ENCODE measurements around the gene PFDN1. TPM values are rescaled to one million over a fixed set of nuclear protein-coding genes. Genes with fewer than 3 reads are reported as not detected.

Gene PFDN1
- total RNA-seq, 6 experiments from 2014 or later: 9.8 to 30.8 (median 14.7) TPM

- H3K27ac ChIP-seq: no peak overlapping the region
- no peaks in the 10 kb centered on the region for H3K4me1 ChIP-seq
- DNase-seq: no peak
- TF ChIP-seq CTCF (IDR thresholded peaks at IDR 0.05) (no peak), POLR2A (IDR thresholded peaks at IDR 0.05) (no peak)
- peaks cover 0 to 9% (median 0%) of the 10 kb centered on the region in 4 donors for H3K36me3 ChIP-seq
- no peaks in the 10 kb centered on the region for H3K27me3 ChIP-seq
- WGBS (ENCODE audit: insufficient coverage, low coverage, low lambda C conversion rate, missing lambda C conversion rate): 82% methylated on average over 3 of the region's 3 CpGs
- no peak overlapping the region for H3K4me3 ChIP-seq
- intact Hi-C loops (cut with DNase I): no loop called here
- ATAC-seq: no peak
- no peaks in the 10 kb centered on the region for H3K9me3 ChIP-seq
These were observed 18.9 kb downstream of the PFDN1 start for GRCh38 chr5:140284013-140284412.

- Histone ChIP-seq H3K36me3 (peaks cover 0 to 9% (median 0%) of the 10 kb centered on the region in 4 donors), H3K27me3 (no peaks in the 10 kb centered on the region), H3K9me3 (no peaks in the 10 kb centered on the region), H3K4me1 (no peaks in the 10 kb centered on the region), H3K27ac (no peak overlapping the region), H3K4me3 (no peak overlapping the region)
- 96% methylated on average over 2 of the region's 2 CpGs for WGBS (ENCODE audit: insufficient coverage, low coverage, low lambda C conversion rate, missing lambda C conversion rate)
- DNase-seq (no peak), ATAC-seq (no peak)
- TF ChIP-seq CTCF (IDR thresholded peaks at IDR 0.05) (no peak), POLR2A (IDR thresholded peaks at IDR 0.05) (no peak)
- intact Hi-C loops (cut with DNase I): no loop called here
These were observed 20.6 kb downstream of the PFDN1 start for GRCh38 chr5:140282266-140282665.

DNA sequence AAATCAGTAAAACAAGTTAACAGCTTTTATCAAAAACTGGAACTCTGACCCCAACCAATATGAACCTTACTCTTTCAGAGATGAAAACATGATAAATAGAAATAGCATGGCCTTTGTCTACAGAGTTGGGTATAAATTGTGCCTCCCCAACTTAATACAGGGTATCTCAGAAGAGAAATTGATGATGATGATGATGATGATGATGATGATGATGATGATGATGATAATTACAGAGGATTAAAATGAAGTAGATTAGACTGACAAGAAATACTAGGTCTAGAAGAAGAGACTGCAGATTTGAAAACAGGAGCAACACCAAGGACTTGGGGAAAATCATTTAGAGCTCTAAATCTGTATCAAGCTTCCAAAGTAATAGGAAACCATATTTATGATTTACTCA lies 27.1 kb downstream of the PFDN1 start:
- no peaks in the 10 kb centered on the region for H3K9me3 ChIP-seq
- DNase-seq (no peak), ATAC-seq (no peak)
- H3K36me3 ChIP-seq: peaks cover 0 to 4% (median 0%) of the 10 kb centered on the region in 4 donors
- H3K27ac ChIP-seq: no peak overlapping the region
- TF ChIP-seq CTCF (IDR thresholded peaks at IDR 0.05): no peak
- no peak for TF ChIP-seq POLR2A (IDR thresholded peaks at IDR 0.05)
- H3K4me1 ChIP-seq: no peaks in the 10 kb centered on the region
- H3K4me3 ChIP-seq: no peak overlapping the region
- H3K27me3 ChIP-seq: no peaks in the 10 kb centered on the region
- intact Hi-C loops (cut with DNase I): no loop called here

DNA sequence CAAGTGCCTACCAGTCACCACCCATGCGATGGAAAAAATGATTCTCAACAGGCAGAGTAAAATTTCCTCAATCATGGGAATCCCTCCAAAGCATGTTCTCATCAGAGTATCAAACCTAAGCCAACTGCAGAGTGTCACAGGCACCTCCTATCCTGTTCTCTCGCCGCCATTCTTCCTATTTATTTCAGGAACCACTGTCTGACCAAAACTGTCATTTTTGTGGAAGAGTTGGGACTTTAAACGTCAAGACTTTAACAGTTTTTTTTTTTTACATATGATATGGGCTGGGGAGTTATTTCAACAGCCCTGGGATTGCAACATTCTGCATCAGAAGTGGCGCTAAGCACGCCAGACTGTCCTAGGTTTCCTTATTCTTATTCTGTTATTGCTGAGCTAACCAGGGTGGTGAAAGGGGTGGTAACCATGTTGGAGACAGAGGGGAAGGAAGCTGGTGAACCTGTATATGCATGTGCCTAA lies 29.5 kb downstream of the PFDN1 start:
- DNase-seq: no peak
- Histone ChIP-seq H3K27ac (no peak overlapping the region), H3K36me3 (no peaks in the 10 kb centered on the region), H3K27me3 (no peaks in the 10 kb centered on the region), H3K9me3 (no peaks in the 10 kb centered on the region), H3K4me3 (no peak overlapping the region), H3K4me1 (no peaks in the 10 kb centered on the region)
- ATAC-seq: peak; percentile 33 to 70 (median 64)
- WGBS (ENCODE audit: insufficient coverage, low coverage, low lambda C conversion rate, missing lambda C conversion rate): 56% methylated on average over 6 of the region's 6 CpGs
- TF ChIP-seq CTCF (IDR thresholded peaks at IDR 0.05): no peak
- no peak for TF ChIP-seq POLR2A (IDR thresholded peaks at IDR 0.05)
- intact Hi-C loops (cut with DNase I): no loop called here

DNA sequence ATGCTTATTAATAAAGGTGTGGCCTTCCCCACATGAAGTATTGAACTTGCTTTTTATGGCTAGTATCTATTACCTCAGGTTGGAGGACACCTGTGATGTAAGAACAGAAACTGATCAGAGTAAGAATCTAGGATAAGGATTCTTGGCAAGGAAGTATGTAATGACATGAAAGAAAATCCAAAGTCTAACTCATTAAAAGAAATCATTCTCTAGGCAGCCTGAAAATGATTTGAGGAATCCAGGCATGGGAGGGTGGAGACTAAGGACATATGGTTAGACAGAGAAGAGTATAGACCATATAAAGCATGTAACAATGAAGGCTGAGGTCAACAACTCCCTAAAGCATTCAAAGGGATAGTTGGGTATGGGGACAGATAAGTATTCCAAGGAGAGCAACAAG lies 32.9 kb downstream of the PFDN1 start:
- no peaks in the 10 kb centered on the region for H3K36me3 ChIP-seq
- DNase-seq (no peak), ATAC-seq (no peak)
- H3K27ac ChIP-seq: no peak overlapping the region
- TF ChIP-seq CTCF (IDR thresholded peaks at IDR 0.05): no peak
- H3K4me1 ChIP-seq: peaks cover 0 to 12% (median 5%) of the 10 kb centered on the region in 4 donors
- no peak overlapping the region for H3K4me3 ChIP-seq
- intact Hi-C loops (cut with DNase I): no loop called here
- no peaks in the 10 kb centered on the region for H3K9me3 ChIP-seq
- no peaks in the 10 kb centered on the region for H3K27me3 ChIP-seq
